ENCODE data around the gene ZNF217. TPM values are rescaled to one million over a fixed set of nuclear protein-coding genes. Genes with fewer than 3 reads are reported as not detected.
"Not testable (repeated sequence)": the region's sequence is repeated elsewhere in the genome, so short reads cannot be mapped to it uniquely, and the experiment has no call there.

ZNF217 gene
- polyA plus RNA-seq, 1 donor from 2014 or later, result 1.9 TPM

- Histone ChIP-seq H3K9ac (ENCODE audit: low read length) (no peak overlapping the region), H3K4me3 (ENCODE audit: low read length) (no peak overlapping the region), H3K79me2 (replicated peaks; ENCODE audit: insufficient read depth, low read length) (no peaks in the 10 kb centered on the region), H3F3A (ENCODE audit: insufficient read depth, low read length, poor library complexity, severe bottlenecking) (no peaks in the 10 kb centered on the region), H3K36me3 (ENCODE audit: insufficient read depth, low read length) (no peaks in the 10 kb centered on the region), H3K27me3 (ENCODE audit: insufficient read depth, low read depth, low read length) (no peaks in the 10 kb centered on the region), H4K20me1 (ENCODE audit: insufficient read depth) (no peaks in the 10 kb centered on the region), H2AFZ (ENCODE audit: low read depth, low read length) (no peak overlapping the region), H3K9me3 (ENCODE audit: low read length) (no peaks in the 10 kb centered on the region), H3K4me2 (ENCODE audit: low read length) (no peak overlapping the region), H3K9me2 (ENCODE audit: insufficient read depth, low read length) (no peaks in the 10 kb centered on the region), H3K27ac (ENCODE audit: low read length) (no peak overlapping the region)
- TF ChIP-seq EZH2 (IDR thresholded peaks at IDR 0.05; ENCODE audit: borderline replicate concordance, insufficient read depth, low read length, poor library complexity, severe bottlenecking) (no peak), SMC3 (conservative IDR thresholded peaks at IDR 0.05; ENCODE audit: poor library complexity) (no peak), TAF1 (IDR thresholded peaks at IDR 0.05; ENCODE audit: low read depth) (no peak), EP300 (conservative IDR thresholded peaks at IDR 0.05; ENCODE audit: poor library complexity, severe bottlenecking) (no peak)
Observed at GRCh38 chr20:53635221-53635620, 41.6 kb upstream of the ZNF217 start.

DNA sequence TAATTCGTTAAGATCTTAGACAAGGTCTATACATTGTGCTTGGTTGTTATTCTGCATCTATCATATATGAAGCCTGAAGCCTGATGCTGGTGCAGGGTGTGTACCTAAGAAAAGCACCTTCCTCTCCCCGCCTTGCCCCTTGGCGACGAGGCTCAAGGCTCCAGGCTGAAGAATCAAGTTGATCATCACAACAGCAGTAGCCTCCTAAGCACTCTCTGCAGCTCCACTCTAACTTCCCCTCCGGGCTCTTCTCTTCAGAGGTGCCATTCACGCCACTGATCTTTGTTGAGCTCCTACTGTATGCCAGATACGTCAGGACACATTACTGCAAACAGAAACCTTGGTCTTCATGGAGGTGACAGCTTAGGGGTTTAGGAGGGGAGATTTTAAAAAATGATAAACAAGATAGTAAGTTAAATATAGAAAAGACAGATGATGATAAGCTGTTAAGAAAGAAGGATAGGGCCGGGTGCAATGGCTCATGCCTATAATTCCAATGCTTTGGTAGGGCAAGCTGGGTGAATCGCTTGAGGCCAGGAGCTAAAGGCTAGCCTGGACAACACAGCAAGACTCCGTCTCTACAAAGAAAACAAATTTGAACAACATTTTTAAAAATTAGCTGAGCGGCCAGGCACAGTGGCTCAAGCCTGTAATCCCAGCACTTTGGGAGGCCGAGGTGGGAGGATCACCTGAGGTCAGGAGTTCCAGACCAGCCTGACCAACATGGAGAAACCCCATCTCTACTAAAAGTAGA, 38.4 kb upstream of the ZNF217 start:
- no peak overlapping the region for H3K9ac ChIP-seq (ENCODE audit: low read length)
- no peak overlapping the region for H3K27ac ChIP-seq (ENCODE audit: low read length)
- H3K36me3 ChIP-seq (ENCODE audit: insufficient read depth, low read length), result no peaks in the 10 kb centered on the region
- H3K4me2 ChIP-seq (ENCODE audit: low read length), result no peak overlapping the region
- no peaks in the 10 kb centered on the region for H3K79me2 ChIP-seq (replicated peaks; ENCODE audit: insufficient read depth, low read length)
- no peaks in the 10 kb centered on the region for H3K27me3 ChIP-seq (ENCODE audit: insufficient read depth, low read depth, low read length)
- no peaks in the 10 kb centered on the region for H3K9me2 ChIP-seq (ENCODE audit: insufficient read depth, low read length)
- H4K20me1 ChIP-seq (ENCODE audit: insufficient read depth), result no peaks in the 10 kb centered on the region
- no peak overlapping the region for H3K4me3 ChIP-seq (ENCODE audit: low read length)
- no peaks in the 10 kb centered on the region for H3F3A ChIP-seq (ENCODE audit: insufficient read depth, low read length, poor library complexity, severe bottlenecking)
- H3K9me3 ChIP-seq (ENCODE audit: low read length), result no peaks in the 10 kb centered on the region
- no peak for TF ChIP-seq MXI1 (conservative IDR thresholded peaks at IDR 0.05; ENCODE audit: poor library complexity, severe bottlenecking)
- H2AFZ ChIP-seq (ENCODE audit: low read depth, low read length), result no peak overlapping the region

- H2AFZ ChIP-seq (ENCODE audit: low read depth, low read length), result no peak overlapping the region
- no peak overlapping the region for H3K27ac ChIP-seq (ENCODE audit: low read length)
- H3K4me2 ChIP-seq (ENCODE audit: low read length), result no peak overlapping the region
- no peaks in the 10 kb centered on the region for H4K20me1 ChIP-seq (ENCODE audit: insufficient read depth)
- H3K79me2 ChIP-seq (replicated peaks; ENCODE audit: insufficient read depth, low read length), result no peaks in the 10 kb centered on the region
- TF ChIP-seq MXI1 (conservative IDR thresholded peaks at IDR 0.05; ENCODE audit: poor library complexity, severe bottlenecking) (no peak), TAF1 (IDR thresholded peaks at IDR 0.05; ENCODE audit: low read depth) (no peak), EP300 (conservative IDR thresholded peaks at IDR 0.05; ENCODE audit: poor library complexity, severe bottlenecking) (no peak), POLR2AphosphoS5 (IDR thresholded peaks at IDR 0.05) (no peak), EZH2 (IDR thresholded peaks at IDR 0.05; ENCODE audit: borderline replicate concordance, insufficient read depth, low read length, poor library complexity, severe bottlenecking) (no peak)
- H3K27me3 ChIP-seq (ENCODE audit: insufficient read depth, low read depth, low read length), result no peaks in the 10 kb centered on the region
- no peaks in the 10 kb centered on the region for H3K36me3 ChIP-seq (ENCODE audit: insufficient read depth, low read length)
- no peak overlapping the region for H3K4me3 ChIP-seq (ENCODE audit: low read length)
- no peak overlapping the region for H3K9ac ChIP-seq (ENCODE audit: low read length)
- H3K9me2 ChIP-seq (ENCODE audit: insufficient read depth, low read length), result no peaks in the 10 kb centered on the region
- no peaks in the 10 kb centered on the region for H3F3A ChIP-seq (ENCODE audit: insufficient read depth, low read length, poor library complexity, severe bottlenecking)
- no peaks in the 10 kb centered on the region for H3K9me3 ChIP-seq (ENCODE audit: low read length)
Observed at GRCh38 chr20:53629436-53629835, 35.8 kb upstream of the ZNF217 start.

- not testable (repeated sequence) for H2AFZ ChIP-seq (ENCODE audit: low read depth, low read length); H3K79me2 ChIP-seq (replicated peaks; ENCODE audit: insufficient read depth, low read length); H3K36me3 ChIP-seq (ENCODE audit: insufficient read depth, low read length); H3K27ac ChIP-seq (ENCODE audit: low read length); H3K4me2 ChIP-seq (ENCODE audit: low read length); H3K9ac ChIP-seq (ENCODE audit: low read length); H3F3A ChIP-seq (ENCODE audit: insufficient read depth, low read length, poor library complexity, severe bottlenecking); H4K20me1 ChIP-seq (ENCODE audit: insufficient read depth); H3K27me3 ChIP-seq (ENCODE audit: insufficient read depth, low read depth, low read length); H3K4me3 ChIP-seq (ENCODE audit: low read length); H3K9me3 ChIP-seq (ENCODE audit: low read length); H3K9me2 ChIP-seq (ENCODE audit: insufficient read depth, low read length)
Observed at GRCh38 chr20:53628758-53629157, 35.1 kb upstream of the ZNF217 start.
